ENCODE measurements around the gene SDC3. TPM values are rescaled to one million over a fixed set of nuclear protein-coding genes. Genes with fewer than 3 reads are reported as not detected.
"Not testable (repeated sequence)": the region's sequence is repeated elsewhere in the genome, so short reads cannot be mapped to it uniquely, and the experiment has no call there.

Gene SDC3
- total RNA-seq, 1 donor from 2014 or later = 113 TPM

GRCh38 chr1:30868833-30869435, 39.6 kb downstream of the SDC3 start:
- peaks cover 21% of the 10 kb centered on the region for H3K9me3 ChIP-seq (ENCODE audit: insufficient read depth, low read depth, low read length)
- no peak overlapping the region for H3K9ac ChIP-seq (ENCODE audit: low read length)
- H3K4me1 Mint-ChIP-seq (ENCODE audit: low read depth, unreplicated experiment) = peaks cover 2% of the 10 kb centered on the region
- TF ChIP-seq EZH2 (IDR thresholded peaks at IDR 0.05; ENCODE audit: insufficient read depth, low read length) (no peak), CTCF (IDR thresholded peaks at IDR 0.05; ENCODE audit: insufficient read depth, low read depth, low read length) (no peak)
- no peak overlapping the region for H3K27ac ChIP-seq (ENCODE audit: low read depth, low read length)
- H3K36me3 ChIP-seq (ENCODE audit: insufficient read depth, low read length) = peaks cover 13% of the 10 kb centered on the region
- no peak for FAIRE-seq
- H3K4me3 Mint-ChIP-seq (ENCODE audit: unreplicated experiment) = no peak overlapping the region
- H3K4me1 ChIP-seq (ENCODE audit: insufficient read depth, low read length) = no peaks in the 10 kb centered on the region
- H4K20me1 ChIP-seq (ENCODE audit: insufficient read depth, low read length) = no peaks in the 10 kb centered on the region
- DNase-seq (ENCODE audit: low read depth) = no peak
- H3K27me3 Mint-ChIP-seq (ENCODE audit: low read depth, unreplicated experiment) = peaks cover 7% of the 10 kb centered on the region
- no peaks in the 10 kb centered on the region for H3K79me2 ChIP-seq (ENCODE audit: insufficient read depth, low read length)
- H3K4me3 ChIP-seq (ENCODE audit: insufficient read depth, low read depth, low read length) = no peak overlapping the region
- H3K27ac Mint-ChIP-seq (ENCODE audit: unreplicated experiment) = no peak overlapping the region
- peaks cover 22% of the 10 kb centered on the region for H3K36me3 Mint-ChIP-seq (ENCODE audit: low read depth, unreplicated experiment)
- peaks cover 2% of the 10 kb centered on the region for H3K9me3 Mint-ChIP-seq (ENCODE audit: unreplicated experiment)
- H3K4me2 ChIP-seq (ENCODE audit: low read length) = no peak overlapping the region
- H3K27me3 ChIP-seq (ENCODE audit: insufficient read depth, low read length) = no peaks in the 10 kb centered on the region
- no peak overlapping the region for H2AFZ ChIP-seq (ENCODE audit: low read depth, low read length)

GRCh38 chr1:30868057-30868456, 40.5 kb downstream of the SDC3 start:
- H3K9me3 Mint-ChIP-seq (ENCODE audit: unreplicated experiment); H3K4me3 Mint-ChIP-seq (ENCODE audit: unreplicated experiment); H3K4me1 ChIP-seq (ENCODE audit: insufficient read depth, low read length); FAIRE-seq; DNase-seq (ENCODE audit: low read depth); H3K27me3 Mint-ChIP-seq (ENCODE audit: low read depth, unreplicated experiment); H4K20me1 ChIP-seq (ENCODE audit: insufficient read depth, low read length); H3K4me1 Mint-ChIP-seq (ENCODE audit: low read depth, unreplicated experiment); H3K27ac Mint-ChIP-seq (ENCODE audit: unreplicated experiment); H2AFZ ChIP-seq (ENCODE audit: low read depth, low read length); H3K36me3 ChIP-seq (ENCODE audit: insufficient read depth, low read length); H3K4me2 ChIP-seq (ENCODE audit: low read length); H3K9ac ChIP-seq (ENCODE audit: low read length); H3K79me2 ChIP-seq (ENCODE audit: insufficient read depth, low read length); H3K27ac ChIP-seq (ENCODE audit: low read depth, low read length); H3K4me3 ChIP-seq (ENCODE audit: insufficient read depth, low read depth, low read length); H3K27me3 ChIP-seq (ENCODE audit: insufficient read depth, low read length): not testable (repeated sequence)
- H3K9me3 ChIP-seq (ENCODE audit: insufficient read depth, low read depth, low read length) = peaks cover 13% of the 10 kb centered on the region
- H3K36me3 Mint-ChIP-seq (ENCODE audit: low read depth, unreplicated experiment) = peaks cover 14% of the 10 kb centered on the region

GRCh38 chr1:30867537-30867936, 41.0 kb downstream of the SDC3 start:
- peaks cover 7% of the 10 kb centered on the region for H3K27me3 Mint-ChIP-seq (ENCODE audit: low read depth, unreplicated experiment)
- Histone ChIP-seq H3K36me3 (ENCODE audit: insufficient read depth, low read length) (peaks cover 7% of the 10 kb centered on the region), H4K20me1 (ENCODE audit: insufficient read depth, low read length) (no peaks in the 10 kb centered on the region), H3K9ac (ENCODE audit: low read length) (no peak overlapping the region), H3K4me3 (ENCODE audit: insufficient read depth, low read depth, low read length) (no peak overlapping the region), H3K4me1 (ENCODE audit: insufficient read depth, low read length) (no peaks in the 10 kb centered on the region), H3K79me2 (ENCODE audit: insufficient read depth, low read length) (no peaks in the 10 kb centered on the region), H3K27ac (ENCODE audit: low read depth, low read length) (no peak overlapping the region), H2AFZ (ENCODE audit: low read depth, low read length) (no peak overlapping the region), H3K9me3 (ENCODE audit: insufficient read depth, low read depth, low read length) (peaks cover 8% of the 10 kb centered on the region), H3K27me3 (ENCODE audit: insufficient read depth, low read length) (no peaks in the 10 kb centered on the region), H3K4me2 (ENCODE audit: low read length) (no peak overlapping the region)
- H3K27ac Mint-ChIP-seq (ENCODE audit: unreplicated experiment) = no peak overlapping the region
- H3K4me3 Mint-ChIP-seq (ENCODE audit: unreplicated experiment) = no peak overlapping the region
- H3K4me1 Mint-ChIP-seq (ENCODE audit: low read depth, unreplicated experiment) = peaks cover 2% of the 10 kb centered on the region
- H3K36me3 Mint-ChIP-seq (ENCODE audit: low read depth, unreplicated experiment) = peaks cover 9% of the 10 kb centered on the region
- FAIRE-seq (no peak), DNase-seq (ENCODE audit: low read depth) (no peak)
- no peak for TF ChIP-seq EZH2 (IDR thresholded peaks at IDR 0.05; ENCODE audit: insufficient read depth, low read length)
- no peak for TF ChIP-seq CTCF (IDR thresholded peaks at IDR 0.05; ENCODE audit: insufficient read depth, low read depth, low read length)
- H3K9me3 Mint-ChIP-seq (ENCODE audit: unreplicated experiment) = peaks cover 2% of the 10 kb centered on the region

All from astrocyte (in vitro differentiated cells and primary cell).